Neuronal stem cell (in vitro differentiated cells): Measurements from ENCODE around the gene DCLK1.

Source experiments
- DNase-seq: peaks from one replicate; pipeline ENCODE4 v3.0.0-alpha.2; 2013; ENCODE audit warnings: low spot score
- H2AFZ ChIP-seq: one replicate; pipeline ENCODE4 v1.6.1; 2013; ENCODE audit warnings: mild to moderate bottlenecking, low read length, inconsistent platforms
- H2AK5ac ChIP-seq: 2 replicates; pipeline ENCODE4 v1.6.1; 2013; ENCODE audit warnings: low read depth, mild to moderate bottlenecking, inconsistent platforms, low read length, moderate library complexity, mixed read lengths
- H2BK120ac ChIP-seq: 2 replicates; pipeline ENCODE4 v1.6.1; 2013; ENCODE audit warnings: low read depth, mild to moderate bottlenecking, inconsistent platforms, low read length, moderate library complexity, mixed read lengths
- H2BK12ac ChIP-seq: one replicate; pipeline ENCODE4 v1.6.1; 2013; ENCODE audit warnings: low read length, inconsistent platforms
- H2BK15ac ChIP-seq: 2 replicates; pipeline ENCODE4 v1.6.1; 2013; ENCODE audit warnings: mild to moderate bottlenecking, low read length, inconsistent platforms, mixed read lengths
- H2BK5ac ChIP-seq: one replicate; pipeline ENCODE4 v1.6.1; 2013; ENCODE audit warnings: inconsistent platforms, mild to moderate bottlenecking, low read length, moderate library complexity
- H3K14ac ChIP-seq: one replicate; pipeline ENCODE4 v1.6.1; 2013; ENCODE audit warnings: low read length, inconsistent platforms
- H3K18ac ChIP-seq: 2 replicates; pipeline ENCODE4 v1.6.1; 2013; ENCODE audit warnings: low read length, inconsistent platforms
- H3K23ac ChIP-seq: 2 replicates; pipeline ENCODE4 v1.6.1; 2013; ENCODE audit warnings: low read depth, mild to moderate bottlenecking, mixed read lengths, low read length, inconsistent platforms; ENCODE audit not compliant: poor library complexity
- H3K27ac ChIP-seq: replicated peaks from 3 replicates; pipeline ENCODE4 v1.5.1; 2013; ENCODE audit warnings: low read length, inconsistent platforms
- H3K27me3 ChIP-seq, 3 experiments: 2 replicates each; pipeline ENCODE4 v1.6.1; 2013; ENCODE audit warnings: low read length in 3 of 3, mild to moderate bottlenecking in 2 of 3, inconsistent platforms in 1 of 3, low read depth in 1 of 3, mixed read lengths in 1 of 3, moderate library complexity in 1 of 3; ENCODE audit not compliant: control insufficient read depth in 3 of 3, insufficient read depth in 3 of 3
- H3K36me3 ChIP-seq, 2 donors: replicated peaks in 1 of 2; 2 replicates each; pipeline ENCODE4 v1.6.1; 2013; ENCODE audit warnings: low read length in 2 of 2; ENCODE audit not compliant: control insufficient read depth in 2 of 2, insufficient read depth in 2 of 2
- H3K4ac ChIP-seq: 2 replicates; pipeline ENCODE4 v1.6.1; 2013; ENCODE audit warnings: inconsistent platforms, mild to moderate bottlenecking, low read length, moderate library complexity
- H3K4me1 ChIP-seq, 2 donors: 1 replicate in 1 of 2; 2 replicates in 1 of 2; pipeline ENCODE4 v1.6.1; 2013; ENCODE audit warnings: low read length in 2 of 2, low read depth in 1 of 2; ENCODE audit not compliant: control insufficient read depth in 2 of 2, insufficient read depth in 1 of 2
- H3K4me2 ChIP-seq: one replicate; pipeline ENCODE4 v1.6.1; 2013; ENCODE audit warnings: mild to moderate bottlenecking, low read length, inconsistent platforms; ENCODE audit not compliant: insufficient read depth, poor library complexity, severe bottlenecking
- H3K4me3 ChIP-seq, 2 donors: 2 replicates each; pipeline ENCODE4 v1.5.1; 2013; ENCODE audit warnings: low read length in 2 of 2, mild to moderate bottlenecking in 2 of 2, inconsistent platforms in 1 of 2, moderate library complexity in 1 of 2
- H3K79me1 ChIP-seq: one replicate; pipeline ENCODE4 v1.6.1; 2013; ENCODE audit warnings: low read depth, mild to moderate bottlenecking, inconsistent platforms, low read length, moderate library complexity
- H3K9ac ChIP-seq: one replicate; pipeline ENCODE4 v1.6.1; 2013; ENCODE audit warnings: mild to moderate bottlenecking, low read depth, low read length, inconsistent platforms; ENCODE audit not compliant: poor library complexity
- H3K9me3 ChIP-seq, 2 donors: replicated peaks in 1 of 2; 2 replicates each; pipeline versions ENCODE3 to v1.6.1; 2013; ENCODE audit warnings: low read length in 2 of 2, mild to moderate bottlenecking in 2 of 2, inconsistent platforms in 1 of 2, low read depth in 1 of 2, mixed read lengths in 1 of 2, moderate library complexity in 1 of 2; ENCODE audit not compliant: control insufficient read depth in 2 of 2, insufficient read depth in 1 of 2
- H4K8ac ChIP-seq: one replicate; pipeline ENCODE4 v1.6.1; 2013; ENCODE audit warnings: low read depth, mild to moderate bottlenecking, inconsistent platforms, low read length, moderate library complexity
- H4K91ac ChIP-seq: one replicate; pipeline ENCODE4 v1.6.1; 2013; ENCODE audit warnings: low read length, low read depth, mild to moderate bottlenecking, inconsistent platforms; ENCODE audit not compliant: poor library complexity
- WGBS, 2 donors: extraction: QIAGEN DNeasy Blood & Tissue Kit; methylation state at CpG; one replicate each; pipeline ENCODE4 v1.1.7; 2013; ENCODE audit warnings: missing lambda C conversion rate in 2 of 2, mixed read lengths in 1 of 2; ENCODE audit not compliant: insufficient read length in 2 of 2, insufficient replicate concordance in 1 of 2; ENCODE audit errors: extremely low coverage in 2 of 2; 5-methylcytosine and 5-hydroxymethylcytosine counted together

DCLK1 gene

GRCh38 chr13:35785576-35786303 is 345.4 kb downstream of the DCLK1 start:
- Histone ChIP-seq H3K23ac (no peak overlapping the region), H2BK120ac (no peak overlapping the region), H3K79me1 (no peaks in the 10 kb centered on the region), H2BK5ac (no peak overlapping the region), H3K4ac (no peak overlapping the region), H4K8ac (no peak overlapping the region), H3K9me3 (no peaks in the 10 kb centered on the region), H3K27me3 (no peaks in the 10 kb centered on the region), H3K27ac (no peak overlapping the region), H4K91ac (no peak overlapping the region), H2AFZ (no peak overlapping the region), H3K4me2 (no peak overlapping the region), H3K4me3 (no peak overlapping the region), H3K36me3 (no peaks in the 10 kb centered on the region), H2BK12ac (no peak overlapping the region), H2BK15ac (no peak overlapping the region), H3K4me1 (peaks cover 1 to 18% of the 10 kb centered on the region in 2 donors), H3K9ac (no peak overlapping the region), H3K14ac (no peak overlapping the region), H3K18ac (no peak overlapping the region), H2AK5ac (no peak overlapping the region)
- DNase-seq = no peak
- WGBS, 2 donors = no CpG with 5 or more reads among the region's 12 CpGs

GRCh38 chr13:35784286-35784951 is 346.8 kb downstream of the DCLK1 start:
- no peak overlapping the region for H2BK12ac ChIP-seq
- no CpG with 5 or more reads among the region's 10 CpGs for WGBS, 2 donors
- no peak overlapping the region for H3K4me3 ChIP-seq
- H3K27ac ChIP-seq = no peak overlapping the region
- H3K36me3 ChIP-seq = no peaks in the 10 kb centered on the region
- H4K91ac ChIP-seq = no peak overlapping the region
- no peak overlapping the region for H3K9ac ChIP-seq
- H3K18ac ChIP-seq = peak overlapping the region; percentile 24
- H3K14ac ChIP-seq = no peak overlapping the region
- no peaks in the 10 kb centered on the region for H3K9me3 ChIP-seq
- no peak for DNase-seq
- no peak overlapping the region for H3K4ac ChIP-seq
- H2AFZ ChIP-seq = no peak overlapping the region
- H2BK5ac ChIP-seq = no peak overlapping the region
- H3K27me3 ChIP-seq = no peaks in the 10 kb centered on the region
- peaks cover 1 to 16% of the 10 kb centered on the region in 2 donors for H3K4me1 ChIP-seq
- H4K8ac ChIP-seq = no peak overlapping the region
- H2BK15ac ChIP-seq = no peak overlapping the region
- no peak overlapping the region for H2AK5ac ChIP-seq
- H3K23ac ChIP-seq = no peak overlapping the region
- no peak overlapping the region for H3K4me2 ChIP-seq
- H2BK120ac ChIP-seq = no peak overlapping the region
- no peaks in the 10 kb centered on the region for H3K79me1 ChIP-seq

GRCh38 chr13:35782793-35783192 is 348.4 kb downstream of the DCLK1 start:
- Histone ChIP-seq H3K27ac (no peak overlapping the region), H3K36me3 (no peaks in the 10 kb centered on the region), H4K8ac (no peak overlapping the region), H3K4me3 (no peak overlapping the region), H2AFZ (no peak overlapping the region), H2AK5ac (no peak overlapping the region), H3K79me1 (no peaks in the 10 kb centered on the region), H2BK15ac (no peak overlapping the region), H2BK12ac (no peak overlapping the region), H3K27me3 (no peaks in the 10 kb centered on the region), H3K4me2 (no peak overlapping the region), H3K18ac (no peak overlapping the region), H3K4ac (no peak overlapping the region), H3K4me1 (peaks cover 1 to 14% of the 10 kb centered on the region in 2 donors), H3K9ac (no peak overlapping the region), H3K14ac (no peak overlapping the region), H3K23ac (no peak overlapping the region), H3K9me3 (no peaks in the 10 kb centered on the region), H2BK5ac (no peak overlapping the region), H4K91ac (no peak overlapping the region), H2BK120ac (no peak overlapping the region)
- WGBS, 2 donors = no CpG with 5 or more reads among the region's 2 CpGs
- DNase-seq = no peak
